LoVo (cell line): ENCODE results near the gene TEX48.

Experiments used
- DNase-seq: peaks from one replicate; pipeline ENCODE4 v3.0.0-alpha.2; 2016; ENCODE audit warnings: low spot score

The TEX48 gene

GRCh38 chr9:114666851-114667250 is 15.1 kb downstream of the TEX48 start:
- no peak for DNase-seq

DNA sequence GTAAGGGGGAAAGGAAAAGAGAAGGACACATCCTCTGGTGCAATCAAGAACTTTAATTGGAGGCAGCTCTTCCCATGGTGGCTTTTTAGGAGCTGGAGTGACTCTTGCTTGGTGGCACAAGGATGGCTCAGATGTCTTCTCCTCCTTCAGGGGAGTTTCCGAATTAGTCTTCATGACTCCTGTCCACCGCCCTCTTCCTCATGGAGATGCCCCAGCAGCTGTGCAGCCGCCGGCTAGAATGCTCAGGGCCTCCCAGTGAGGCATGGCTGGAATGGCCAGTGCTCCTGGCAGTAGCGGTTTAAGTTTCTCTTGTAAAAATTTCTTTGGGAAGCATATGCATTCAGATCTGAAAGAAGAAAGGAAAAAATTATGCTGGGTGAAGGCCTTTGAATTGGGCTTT is 15.6 kb downstream of the TEX48 start:
- no peak for DNase-seq

DNA sequence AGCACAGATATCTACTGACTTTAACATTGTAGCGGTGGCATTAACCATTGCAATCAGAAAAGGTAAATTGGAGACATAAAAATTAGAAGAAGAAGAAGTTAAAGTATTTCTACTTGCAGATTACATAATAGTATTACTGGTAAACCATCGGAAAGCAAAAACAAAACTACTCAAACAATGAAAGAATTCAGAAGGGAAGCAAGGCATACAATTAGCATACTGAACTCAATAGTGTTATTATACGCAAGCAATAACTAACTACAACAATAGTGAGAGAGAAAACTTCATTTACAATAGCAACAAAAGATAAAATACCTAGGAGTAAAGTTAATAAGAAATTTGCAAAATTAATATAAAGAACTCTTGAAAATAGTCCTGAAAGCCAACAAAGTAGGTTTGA is 17.8 kb downstream of the TEX48 start:
- no peak for DNase-seq

DNA sequence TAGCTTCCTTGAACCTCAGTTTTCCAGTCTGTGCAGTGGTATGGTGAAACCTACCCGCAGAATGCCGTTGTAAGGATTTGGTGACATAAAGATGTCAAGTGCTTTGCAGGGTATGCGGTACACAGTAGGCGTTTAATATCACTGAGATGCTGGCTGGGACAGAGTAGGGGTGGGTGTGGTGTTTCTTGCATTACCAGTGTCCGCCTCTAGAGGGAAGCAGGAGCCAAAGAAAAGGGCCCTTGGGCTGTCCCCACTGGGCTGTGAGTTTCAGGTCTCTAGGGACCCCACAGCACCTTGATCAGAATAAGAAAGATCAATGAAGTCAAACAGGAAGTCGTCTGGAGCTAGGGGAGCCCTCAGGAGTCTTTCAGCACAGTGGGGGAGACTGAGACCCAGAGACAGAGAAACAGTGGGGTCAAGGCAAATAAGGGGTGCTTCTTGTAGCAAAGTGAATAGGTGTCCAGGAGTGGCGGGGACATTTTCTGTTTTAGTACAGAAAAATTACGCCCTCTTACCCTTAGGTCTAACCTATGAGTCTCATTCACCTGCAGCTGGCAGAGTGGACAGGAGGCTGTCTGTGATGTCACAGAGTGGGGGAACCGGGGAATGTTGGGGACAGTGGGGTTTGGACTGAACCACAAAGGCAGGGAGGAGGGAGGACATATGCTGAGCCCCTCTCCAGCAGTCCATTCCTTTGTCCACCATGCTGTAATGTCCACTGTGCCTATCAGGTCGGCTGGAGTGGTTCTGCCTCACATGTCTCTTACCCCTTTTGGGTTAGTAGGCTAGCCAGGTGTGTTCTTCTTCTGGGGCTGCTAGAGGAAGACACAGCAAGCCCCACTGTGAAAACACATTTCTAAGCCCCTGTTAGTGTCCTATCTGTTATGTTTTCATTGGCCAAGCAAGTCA is 19.7 kb downstream of the TEX48 start:
- peak; percentile 37 for DNase-seq

DNA sequence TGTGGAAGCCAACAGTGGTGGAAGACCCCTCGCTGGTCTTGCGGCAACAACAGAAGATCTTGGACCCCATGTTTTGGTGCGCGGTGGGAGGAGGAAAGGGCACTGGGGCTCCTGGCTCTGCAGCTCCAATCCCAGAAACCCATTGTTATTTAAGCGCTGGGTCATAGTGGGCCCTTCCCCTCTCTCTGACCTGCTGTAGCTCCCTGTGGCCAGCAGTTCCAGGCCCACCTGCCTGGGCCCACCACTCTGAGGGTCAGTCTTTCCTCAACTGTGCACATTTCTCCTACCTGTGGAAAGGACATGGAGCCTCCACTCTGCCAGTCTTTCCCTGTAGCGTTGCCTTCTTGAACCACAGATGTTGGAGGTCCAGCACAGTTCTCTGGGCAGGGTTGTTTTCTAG is 24.3 kb downstream of the TEX48 start, which contains the start of gene TEX53:
TEX53 (minus strand) TSS at position 101 of the 400 bp plus-strand sequence; CDS start at position 70, 31 bp downstream.
- no peak for DNase-seq

- DNase-seq, result no peak
Observed at GRCh38 chr9:114656301-114656700, 25.7 kb downstream of the TEX48 start.

GRCh38 chr9:114655689-114656088 is 26.3 kb downstream of the TEX48 start:
- DNase-seq, result no peak

DNA sequence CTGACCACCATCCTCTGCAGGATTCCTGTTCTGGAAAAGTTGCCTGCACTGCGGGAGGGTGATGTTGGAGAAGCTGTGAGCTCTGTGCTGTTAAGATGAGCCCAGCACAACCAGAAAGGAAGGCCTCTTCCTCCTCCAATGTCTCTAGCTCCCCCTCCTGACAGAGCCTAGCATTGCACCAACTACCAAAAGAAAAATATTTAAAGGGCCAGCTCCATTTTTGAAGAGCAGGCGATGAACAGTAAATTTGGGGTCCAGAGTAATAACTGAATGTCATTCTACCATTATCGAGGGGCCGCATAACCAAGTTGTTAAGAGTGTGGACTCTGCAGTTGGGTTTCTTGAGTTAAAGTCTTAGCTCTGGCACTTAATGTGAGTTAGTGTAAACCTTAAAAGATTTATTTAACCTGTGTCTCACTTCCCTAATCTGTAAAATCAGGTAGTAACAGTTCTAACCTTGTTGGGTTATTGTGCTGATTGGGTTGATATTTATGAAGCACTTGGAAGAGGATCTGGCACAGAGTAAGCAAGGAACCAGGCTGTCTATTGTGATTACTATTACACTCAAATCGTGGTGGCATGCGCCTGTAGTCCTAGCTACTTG is 28.3 kb downstream of the TEX48 start:
- peak; percentile 68 for DNase-seq

DNA sequence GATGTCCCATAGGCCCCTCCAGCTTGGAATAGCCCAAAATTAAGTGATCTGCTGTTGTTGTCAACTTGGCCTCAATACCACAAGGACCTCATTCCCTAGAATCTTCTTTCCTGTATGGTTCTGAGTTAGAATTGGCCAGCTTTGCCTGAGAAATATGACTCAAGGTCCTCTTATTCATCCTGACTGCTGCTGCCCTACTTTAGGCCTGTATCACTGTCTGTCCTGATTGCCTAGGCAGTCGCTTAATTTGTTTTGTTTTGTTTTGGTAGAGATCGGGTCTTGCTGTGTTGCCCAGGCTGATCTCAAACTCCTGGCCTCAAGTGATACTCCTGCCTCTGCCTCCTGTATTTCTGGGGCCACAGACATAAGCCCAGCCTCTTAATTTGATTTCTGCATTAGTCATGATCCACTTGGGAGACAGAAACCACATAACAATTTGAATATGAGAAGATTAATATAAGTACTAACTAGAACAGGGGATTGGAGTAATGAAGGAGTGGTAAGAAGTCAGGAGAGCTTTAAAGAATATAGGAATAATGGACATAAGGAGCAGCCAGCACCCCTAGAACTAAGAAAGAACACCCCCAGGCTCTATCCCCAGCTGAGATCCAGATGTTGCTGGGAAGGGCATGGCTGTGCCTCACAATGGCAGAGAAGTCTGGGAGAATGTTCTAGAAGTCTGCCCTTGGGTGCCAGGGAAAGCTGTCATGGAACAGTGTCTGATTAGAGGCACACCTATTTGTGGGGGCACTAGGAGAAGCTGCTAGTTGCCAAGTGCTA is 29.0 kb downstream of the TEX48 start:
- no peak for DNase-seq

DNA sequence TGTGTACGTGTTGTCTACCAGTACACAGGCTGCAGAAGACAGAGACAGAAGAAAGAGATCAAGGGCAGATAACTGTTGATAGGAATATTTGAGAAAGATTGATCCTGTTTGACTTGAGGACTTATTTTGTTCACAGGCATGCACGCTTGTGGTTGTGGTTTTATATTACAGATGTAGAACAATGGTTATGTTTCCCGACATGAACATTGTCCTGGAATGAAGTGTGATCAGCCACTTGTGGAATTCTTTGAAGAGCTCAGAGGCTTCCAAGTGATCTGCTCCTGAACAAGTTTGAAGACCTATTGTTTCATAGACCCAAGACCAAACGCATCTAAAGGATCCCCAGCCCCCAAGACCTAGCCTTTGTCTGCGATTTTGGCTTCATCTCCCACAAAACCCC is 38.1 kb downstream of the TEX48 start:
- DNase-seq, result no peak

DNA sequence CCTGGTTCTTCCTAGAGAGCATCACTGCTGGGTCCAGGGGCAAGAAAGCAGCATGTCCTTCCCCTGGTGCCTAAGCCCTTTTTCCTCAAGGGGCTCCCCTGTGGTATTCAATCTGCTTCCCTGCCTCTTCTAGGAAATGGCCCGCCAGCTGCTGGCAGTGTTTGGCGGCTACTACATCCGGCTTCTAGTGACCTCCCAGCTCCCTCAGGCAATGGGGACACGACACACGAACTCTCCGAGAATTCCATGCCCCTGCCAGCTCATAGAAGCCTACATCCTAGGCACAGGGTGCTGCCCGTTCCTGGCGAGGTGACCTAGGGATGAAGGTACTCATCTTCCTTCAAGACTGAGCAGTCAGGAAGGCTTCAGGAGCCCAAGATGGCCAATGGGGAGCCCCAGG is 39.0 kb downstream of the TEX48 start:
- no peak for DNase-seq

DNA sequence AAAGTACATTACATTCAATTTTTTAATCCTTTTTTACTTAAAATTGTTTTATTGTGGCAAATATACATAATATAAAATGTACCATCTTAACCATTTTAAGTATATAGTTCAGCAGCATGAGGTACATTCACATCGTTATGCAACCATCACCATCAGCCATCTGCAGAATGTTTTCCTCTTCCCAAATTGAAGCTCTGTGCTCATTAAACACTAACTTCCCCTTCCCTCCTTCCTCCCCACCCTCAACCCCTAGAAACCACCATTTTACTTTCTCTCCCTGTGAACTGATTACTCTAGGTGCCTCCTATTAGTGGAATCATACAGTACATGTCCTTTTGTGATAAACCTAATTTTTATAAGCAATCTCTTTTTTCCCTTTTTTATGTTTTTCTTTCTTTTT is 40.0 kb downstream of the TEX48 start:
- DNase-seq, result no peak

DNA sequence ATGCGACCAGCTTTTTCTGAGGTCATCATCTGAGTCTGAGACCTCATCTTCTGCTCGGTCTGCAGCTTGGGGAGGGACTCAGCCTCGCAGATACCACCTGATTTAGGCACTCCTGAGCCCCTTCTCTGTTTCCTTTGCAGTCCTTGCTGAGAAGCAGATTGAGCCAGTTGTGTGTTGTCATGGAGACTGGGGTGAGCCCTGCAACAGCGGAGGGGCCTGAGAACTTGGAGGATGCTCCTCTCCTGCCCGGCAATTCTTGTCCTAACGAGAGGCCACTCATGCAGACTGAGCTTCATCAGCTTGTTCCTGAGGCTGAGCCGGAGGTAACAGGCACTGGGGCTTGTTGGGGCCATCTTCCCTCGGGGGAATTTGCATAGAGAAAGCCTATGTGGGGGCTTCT is 43.6 kb downstream of the TEX48 start:
- no peak for DNase-seq

GRCh38 chr9:114634387-114634786 is 47.6 kb downstream of the TEX48 start:
- DNase-seq, result no peak

DNA sequence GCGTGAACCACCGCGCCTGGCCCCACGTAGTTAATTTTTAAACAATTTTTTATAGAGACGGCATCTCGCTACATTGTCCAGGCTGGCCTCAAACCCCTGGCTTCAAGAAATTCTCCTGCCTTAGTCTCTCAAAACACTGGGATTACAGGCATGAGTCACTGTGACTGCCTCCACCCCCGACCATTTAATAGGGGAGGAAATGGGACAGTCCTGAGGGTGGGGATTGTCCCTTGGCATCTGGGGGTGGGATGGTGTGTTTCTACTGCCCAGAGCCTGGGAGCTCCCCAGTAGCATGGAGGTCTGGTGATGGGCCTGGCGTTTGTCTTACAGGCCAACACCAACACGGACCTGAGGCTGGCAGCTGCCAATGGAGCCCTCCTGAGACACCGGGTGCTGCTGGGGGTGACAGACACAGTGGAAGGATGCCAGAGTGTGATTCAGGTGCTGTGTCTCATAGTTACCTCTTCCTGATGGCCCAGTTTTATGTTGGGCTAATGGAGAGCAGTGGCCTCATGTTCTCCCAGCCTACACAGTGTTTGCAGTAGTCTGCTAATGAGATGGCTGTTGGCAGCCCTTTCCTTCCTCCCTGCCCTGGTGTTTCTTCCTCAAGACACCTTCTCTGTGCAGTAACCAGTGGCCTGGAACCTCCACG is 48.4 kb downstream of the TEX48 start:
- no peak for DNase-seq

DNA sequence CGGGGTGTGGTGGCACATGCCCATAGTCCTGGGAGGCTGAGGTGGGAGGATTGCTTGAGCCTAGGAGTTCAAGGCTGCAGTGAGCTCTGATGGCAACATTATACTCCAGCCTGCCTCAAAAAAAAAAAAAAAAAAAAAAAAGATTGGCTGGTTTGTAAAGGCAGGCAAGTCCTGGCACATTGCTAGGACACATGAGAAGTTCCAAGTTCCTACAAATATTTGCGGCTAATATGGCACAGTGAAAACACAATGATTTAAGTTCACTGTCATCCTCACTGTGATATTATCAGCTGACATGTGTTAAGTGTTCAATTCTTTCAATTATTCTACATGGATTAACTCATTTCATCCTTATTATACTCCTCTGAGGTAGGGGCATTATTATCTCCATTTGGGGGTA is 50.8 kb downstream of the TEX48 start:
- DNase-seq, result no peak

DNA sequence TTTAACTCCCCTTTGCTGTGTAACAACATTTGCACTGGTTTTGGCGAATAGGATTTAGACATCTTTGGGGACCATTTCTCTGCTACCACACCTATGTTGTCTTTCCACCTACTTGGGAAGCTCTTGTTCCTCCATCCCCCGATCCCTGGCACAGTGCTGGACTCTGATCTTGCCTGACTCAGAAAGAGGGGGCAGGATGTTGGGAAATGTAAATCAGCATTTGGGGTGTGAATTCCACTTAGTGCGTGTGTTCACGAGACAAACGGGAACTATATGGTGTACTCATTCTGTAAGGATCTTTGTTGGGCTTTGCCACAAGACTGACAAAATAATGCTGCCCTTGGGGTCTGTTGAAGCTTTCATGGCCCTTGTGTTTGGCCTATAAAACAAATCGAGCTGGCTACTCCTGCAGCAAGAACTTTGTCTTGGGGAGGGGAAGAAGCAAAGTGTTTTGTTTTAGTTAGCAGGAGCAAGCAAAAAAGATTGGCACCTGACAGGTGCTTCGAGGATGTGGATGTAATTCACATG is 52.4 kb downstream of the TEX48 start:
- no peak for DNase-seq

- no peak for DNase-seq
Observed at GRCh38 chr9:114627553-114627952, 54.4 kb downstream of the TEX48 start.

GRCh38 chr9:114626415-114627020 is 55.5 kb downstream of the TEX48 start:
- no peak for DNase-seq

- DNase-seq, result no peak
Observed at GRCh38 chr9:114624677-114625076, 57.3 kb downstream of the TEX48 start.

GRCh38 chr9:114621975-114622609 is 59.9 kb downstream of the TEX48 start:
- DNase-seq, result no peak
